ENCODE data around the gene ABHD5.

ABHD5 gene

GRCh38 chr3:43768381-43768973 lies 77.7 kb downstream of the ABHD5 start:
- ChIA-PET POLR2A (interaction anchor here (0.6 to 1.3 kb wide), 3 partner anchors 77 to 98 kb away, joined by 3 read pairs; no protein-coding TSS in a partner anchor), CTCF (interaction anchor here (0.6 to 3.0 kb wide), 49 partner anchors 7 to 806 kb away, joined by 3 to 29 read pairs (median 5); no protein-coding TSS in a partner anchor)
- DNase-seq (ENCODE audit: low read depth, low spot score), result no peak
- TF ChIP-seq CTCF (IDR thresholded peaks at IDR 0.05; ENCODE audit: insufficient read depth, low read length, missing control alignments), result no peak
- H3K4me3 ChIP-seq (ENCODE audit: low read depth, low read length), result no peak overlapping the region

- TF ChIP-seq CTCF (IDR thresholded peaks at IDR 0.05; ENCODE audit: insufficient read depth, low read length, missing control alignments), result peak; percentile 92
- CTCF ChIA-PET, result interaction anchor here (0.6 to 3.0 kb wide), 57 partner anchors 8 to 807 kb away, joined by 3 to 29 read pairs (median 5); no protein-coding TSS in a partner anchor
- POLR2A ChIA-PET, result interaction anchor here (0.9 to 1.6 kb wide), 3 partner anchors 10 to 97 kb away, joined by 3 to 4 read pairs (median 4); no protein-coding TSS in a partner anchor
- H3K4me3 ChIP-seq (ENCODE audit: low read depth, low read length), result peak overlapping the region; percentile 44
- peak; percentile 73 for DNase-seq (ENCODE audit: low read depth, low spot score)
These were observed 78.6 kb downstream of the ABHD5 start for GRCh38 chr3:43769097-43769884.

- TF ChIP-seq CTCF (IDR thresholded peaks at IDR 0.05; ENCODE audit: insufficient read depth, low read length, missing control alignments), result no peak
- POLR2A ChIA-PET, result interaction anchor here (0.9 to 1.6 kb wide), 3 partner anchors 11 to 97 kb away, joined by 3 to 4 read pairs (median 4); no protein-coding TSS in a partner anchor
- no peak for DNase-seq (ENCODE audit: low read depth, low spot score)
- peak overlapping the region; percentile 44 for H3K4me3 ChIP-seq (ENCODE audit: low read depth, low read length)
- CTCF ChIA-PET, result interaction anchor here (0.9 to 3.0 kb wide), 28 partner anchors 8 to 467 kb away, joined by 3 to 29 read pairs (median 6); no protein-coding TSS in a partner anchor
These were observed 79.2 kb downstream of the ABHD5 start for GRCh38 chr3:43769885-43770425.

- CTCF ChIA-PET, result interaction anchor here (1.2 to 2.8 kb wide), 3 partner anchors 13 to 334 kb away, joined by 3 to 12 read pairs (median 3); no protein-coding TSS in a partner anchor
- no peak for TF ChIP-seq CTCF (IDR thresholded peaks at IDR 0.05; ENCODE audit: insufficient read depth, low read length, missing control alignments)
- DNase-seq (ENCODE audit: low read depth, low spot score), result no peak
- POLR2A ChIA-PET, result interaction anchor here (1.6 kb wide), 1 partner anchor 96 kb away, joined by 4 read pairs; no protein-coding TSS in a partner anchor
- no peak overlapping the region for H3K4me3 ChIP-seq (ENCODE audit: low read depth, low read length)
These were observed 79.8 kb downstream of the ABHD5 start for GRCh38 chr3:43770426-43771103.

GRCh38 chr3:43771610-43772009 lies 80.9 kb downstream of the ABHD5 start:
- CTCF ChIA-PET, result no interaction called here
- TF ChIP-seq CTCF (IDR thresholded peaks at IDR 0.05; ENCODE audit: insufficient read depth, low read length, missing control alignments), result no peak
- no peak overlapping the region for H3K4me3 ChIP-seq (ENCODE audit: low read depth, low read length)
- no peak for DNase-seq (ENCODE audit: low read depth, low spot score)
- POLR2A ChIA-PET, result no interaction called here
